Gastroesophageal sphincter (tissue), 4 donors: ENCODE measurements around the gene CDH23. TPM values are rescaled to one million over a fixed set of nuclear protein-coding genes. Genes with fewer than 3 reads are reported as not detected.

ENCODE experiments used
- ATAC-seq: fragments of 150-250 bp; one replicate; pipeline ENCODE4 v1.9.1; 2016; ENCODE audit warnings: mild to moderate bottlenecking, moderate library complexity
- H3K27ac ChIP-seq, 4 donors: fragments of 200-600 bp; sonication (generic) in 3 of 4; 1 replicate in 3 of 4; 2 replicates in 1 of 4; pipeline ENCODE4 v1.5.1; 2016 to 2019
- H3K27me3 ChIP-seq: fragments of 200-600 bp; sonication (generic); one replicate; pipeline ENCODE4 v1.5.1; 2019
- H3K36me3 ChIP-seq, 2 donors: fragments of 200-600 bp; sonication (generic); one replicate each; pipeline ENCODE4 v1.5.1; 2019; ENCODE audit warnings: control low read depth in 1 of 2
- H3K4me1 ChIP-seq, 3 donors: fragments of 200-600 bp; sonication (generic); 1 replicate in 2 of 3; 2 replicates in 1 of 3; pipeline ENCODE4 v1.5.1; 2016 to 2019; ENCODE audit warnings: control low read depth in 2 of 3
- H3K4me3 ChIP-seq, 2 donors: fragments of 200-600 bp; sonication (generic); one replicate each; pipeline ENCODE4 v1.5.1; 2019; ENCODE audit warnings: mild to moderate bottlenecking in 1 of 2, moderate library complexity in 1 of 2
- H3K9me3 ChIP-seq, 3 donors: fragments of 200-600 bp; sonication (generic); one replicate each; pipeline ENCODE4 v1.5.1; 2017 to 2019; ENCODE audit warnings: control low read depth in 2 of 3
- EP300 ChIP-seq: sonication (generic); formaldehyde crosslinking; IDR thresholded peaks from one replicate; pipeline ENCODE4 v1.6.1; 2017; ENCODE audit warnings: antibody characterized with exemption, mild to moderate bottlenecking
- POLR2A ChIP-seq, 2 donors: fragments of 450-650 bp; IDR thresholded peaks; one replicate each; pipeline ENCODE4 v1.6.1; 2017; ENCODE audit warnings: antibody characterized with exemption in 2 of 2, mild to moderate bottlenecking in 2 of 2, moderate library complexity in 1 of 2
- POLR2AphosphoS5 ChIP-seq: sonication (generic); formaldehyde crosslinking; IDR thresholded peaks from one replicate; pipeline ENCODE4 v1.6.1; 2017; ENCODE audit warnings: antibody characterized with exemption
- WGBS, 2 donors: methylation state at CpG; one replicate each; pipeline ENCODE4 v1.1.5; 2018; ENCODE audit warnings: low coverage in 1 of 2; 5-methylcytosine and 5-hydroxymethylcytosine counted together
- total RNA-seq, 4 donors: library from RNA; depleted of rRNA; stranded (reverse); fragments of >200 nt; gene quantifications; one replicate each; pipeline ENCODE4 v1.1.0, GENCODE V29; 2016
- TF ChIP-seq, protein P1 (sequence below), 4 experiments: fragments of 200-600 bp in 2 of 4; fragments of 450-650 bp in 2 of 4; sonication (generic) in 1 of 4; IDR thresholded peaks; one replicate each; pipeline ENCODE4 v1.5.1; 2017 to 2019; ENCODE audit warnings: antibody characterized with exemption in 4 of 4, mild to moderate bottlenecking in 2 of 4, moderate library complexity in 2 of 4

The CDH23 gene
- total RNA-seq, 4 donors from 2014 or later: 5.1 to 33.5 (median 16.2) TPM

DNA sequence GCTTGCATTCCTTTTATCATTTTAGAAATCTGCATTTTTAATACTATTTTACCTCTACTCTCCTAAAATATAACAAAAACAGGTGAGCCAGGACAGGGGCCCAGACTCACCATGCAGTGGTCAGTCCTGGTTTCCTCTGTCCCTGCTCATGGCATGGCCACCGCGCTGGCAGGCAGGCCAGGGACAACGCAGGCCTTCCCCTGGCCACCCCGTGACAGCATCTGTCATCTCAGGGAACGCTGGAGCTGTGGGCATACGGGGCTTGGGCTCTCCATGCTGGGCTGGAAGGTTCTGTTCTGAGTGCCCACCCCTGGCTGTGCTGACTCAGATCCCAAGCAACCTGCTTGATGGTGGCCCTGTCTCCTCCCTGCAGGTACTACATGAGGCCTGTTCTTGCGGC, 35.1 kb upstream of the CDH23 start:
- Histone ChIP-seq H3K36me3 (peaks cover 0 to 71% of the 10 kb centered on the region in 2 donors), H3K4me1 (peaks cover 0 to 3% (median 0%) of the 10 kb centered on the region in 3 donors), H3K27ac (no peak overlapping the region), H3K9me3 (no peaks in the 10 kb centered on the region), H3K4me3 (no peak overlapping the region), H3K27me3 (no peaks in the 10 kb centered on the region)
- no peak for ATAC-seq
- TF ChIP-seq EP300: no peak
- no peak for TF ChIP-seq POLR2AphosphoS5
- TF ChIP-seq, protein P1, sequence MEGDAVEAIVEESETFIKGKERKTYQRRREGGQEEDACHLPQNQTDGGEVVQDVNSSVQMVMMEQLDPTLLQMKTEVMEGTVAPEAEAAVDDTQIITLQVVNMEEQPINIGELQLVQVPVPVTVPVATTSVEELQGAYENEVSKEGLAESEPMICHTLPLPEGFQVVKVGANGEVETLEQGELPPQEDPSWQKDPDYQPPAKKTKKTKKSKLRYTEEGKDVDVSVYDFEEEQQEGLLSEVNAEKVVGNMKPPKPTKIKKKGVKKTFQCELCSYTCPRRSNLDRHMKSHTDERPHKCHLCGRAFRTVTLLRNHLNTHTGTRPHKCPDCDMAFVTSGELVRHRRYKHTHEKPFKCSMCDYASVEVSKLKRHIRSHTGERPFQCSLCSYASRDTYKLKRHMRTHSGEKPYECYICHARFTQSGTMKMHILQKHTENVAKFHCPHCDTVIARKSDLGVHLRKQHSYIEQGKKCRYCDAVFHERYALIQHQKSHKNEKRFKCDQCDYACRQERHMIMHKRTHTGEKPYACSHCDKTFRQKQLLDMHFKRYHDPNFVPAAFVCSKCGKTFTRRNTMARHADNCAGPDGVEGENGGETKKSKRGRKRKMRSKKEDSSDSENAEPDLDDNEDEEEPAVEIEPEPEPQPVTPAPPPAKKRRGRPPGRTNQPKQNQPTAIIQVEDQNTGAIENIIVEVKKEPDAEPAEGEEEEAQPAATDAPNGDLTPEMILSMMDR (IDR thresholded peaks at IDR 0.05): no peak
- TF ChIP-seq POLR2A (IDR thresholded peaks at IDR 0.05): no peak
- 100% methylated on average over 1 of the region's 7 CpGs; no CpG with 5 or more reads in 1 of the 2 donors for WGBS, 2 donors

DNA sequence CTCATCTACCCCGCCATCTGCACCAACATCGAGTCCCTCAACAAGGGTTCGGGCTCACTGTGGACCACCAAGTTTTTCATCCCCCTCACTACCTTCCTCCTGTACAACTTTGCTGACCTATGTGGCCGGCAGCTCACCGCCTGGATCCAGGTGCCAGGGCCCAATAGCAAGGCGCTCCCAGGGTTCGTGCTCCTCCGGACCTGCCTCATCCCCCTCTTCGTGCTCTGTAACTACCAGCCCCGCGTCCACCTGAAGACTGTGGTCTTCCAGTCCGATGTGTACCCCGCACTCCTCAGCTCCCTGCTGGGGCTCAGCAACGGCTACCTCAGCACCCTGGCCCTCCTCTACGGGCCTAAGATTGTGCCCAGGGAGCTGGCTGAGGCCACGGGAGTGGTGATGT, 34.6 kb upstream of the CDH23 start:
- no peaks in the 10 kb centered on the region for H3K27me3 ChIP-seq
- ATAC-seq: no peak
- H3K4me1 ChIP-seq: peaks cover 0 to 3% (median 0%) of the 10 kb centered on the region in 3 donors
- no peak overlapping the region for H3K27ac ChIP-seq
- no peak overlapping the region for H3K4me3 ChIP-seq
- TF ChIP-seq EP300: no peak
- TF ChIP-seq, protein P1 (IDR thresholded peaks at IDR 0.05): no peak
- no peak for TF ChIP-seq POLR2A (IDR thresholded peaks at IDR 0.05)
- no peak for TF ChIP-seq POLR2AphosphoS5
- peaks cover 0 to 66% of the 10 kb centered on the region in 2 donors for H3K36me3 ChIP-seq
- 95% methylated on average over 10 of the region's 16 CpGs; no CpG with 5 or more reads in 1 of the 2 donors for WGBS, 2 donors
- no peaks in the 10 kb centered on the region for H3K9me3 ChIP-seq

DNA sequence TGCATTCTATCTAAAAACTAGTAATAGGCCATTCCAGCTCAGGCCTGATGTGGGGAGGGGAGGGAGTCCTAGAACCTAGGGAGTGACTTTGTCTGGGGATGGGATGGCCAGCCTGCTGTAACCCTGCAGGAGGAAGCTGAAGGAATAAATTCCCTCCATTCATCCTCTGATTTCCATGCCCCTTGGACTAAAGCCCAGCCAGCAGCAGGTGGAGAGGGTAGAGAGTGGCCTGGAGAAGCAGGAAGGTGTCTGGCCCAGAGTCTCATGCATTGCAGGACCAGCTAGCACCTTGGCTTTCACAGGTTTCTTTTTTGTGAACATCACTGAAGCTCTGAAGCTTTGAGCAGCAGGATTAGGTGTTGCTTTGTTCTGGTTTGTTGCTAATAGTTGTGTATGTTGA, 32.8 kb upstream of the CDH23 start:
- Histone ChIP-seq H3K27ac (no peak overlapping the region), H3K9me3 (no peaks in the 10 kb centered on the region), H3K4me1 (no peaks in the 10 kb centered on the region), H3K4me3 (no peak overlapping the region), H3K36me3 (peaks cover 0 to 48% of the 10 kb centered on the region in 2 donors), H3K27me3 (no peaks in the 10 kb centered on the region)
- ATAC-seq: no peak
- TF ChIP-seq EP300 (no peak), POLR2A (IDR thresholded peaks at IDR 0.05) (no peak), POLR2AphosphoS5 (no peak)
- TF ChIP-seq, protein P1 (IDR thresholded peaks at IDR 0.05): no peak

DNA sequence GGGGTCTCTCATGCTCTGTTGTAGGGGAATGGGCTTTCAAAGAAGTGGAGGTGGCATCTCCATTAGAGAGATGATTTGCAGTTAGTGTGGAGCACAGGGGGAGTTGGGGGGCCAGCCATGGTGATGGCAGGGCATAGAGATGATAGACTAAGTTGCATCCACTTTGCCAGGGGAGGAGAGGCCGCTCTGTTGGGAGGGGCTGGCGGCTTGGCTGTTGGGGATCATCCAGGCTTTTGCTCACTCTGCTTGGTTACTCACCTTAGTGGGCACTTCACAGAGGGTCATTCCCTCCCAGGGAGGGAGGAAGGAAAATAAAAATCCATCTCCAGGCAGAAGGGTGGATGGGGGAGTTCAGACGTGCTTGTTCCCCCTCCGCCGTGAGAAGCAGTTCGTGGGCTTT, 31.4 kb upstream of the CDH23 start:
- no peaks in the 10 kb centered on the region for H3K4me1 ChIP-seq
- H3K9me3 ChIP-seq: no peaks in the 10 kb centered on the region
- WGBS, 2 donors: 100% methylated on average over 2 of the region's 6 CpGs; no CpG with 5 or more reads in 1 of the 2 donors
- ATAC-seq: no peak
- TF ChIP-seq POLR2AphosphoS5 (no peak), EP300 (no peak), POLR2A (IDR thresholded peaks at IDR 0.05) (no peak)
- TF ChIP-seq, protein P1 (IDR thresholded peaks at IDR 0.05): no peak
- H3K36me3 ChIP-seq: peaks cover 0 to 33% of the 10 kb centered on the region in 2 donors
- no peak overlapping the region for H3K27ac ChIP-seq
- no peak overlapping the region for H3K4me3 ChIP-seq
- peaks cover 6% of the 10 kb centered on the region for H3K27me3 ChIP-seq

DNA sequence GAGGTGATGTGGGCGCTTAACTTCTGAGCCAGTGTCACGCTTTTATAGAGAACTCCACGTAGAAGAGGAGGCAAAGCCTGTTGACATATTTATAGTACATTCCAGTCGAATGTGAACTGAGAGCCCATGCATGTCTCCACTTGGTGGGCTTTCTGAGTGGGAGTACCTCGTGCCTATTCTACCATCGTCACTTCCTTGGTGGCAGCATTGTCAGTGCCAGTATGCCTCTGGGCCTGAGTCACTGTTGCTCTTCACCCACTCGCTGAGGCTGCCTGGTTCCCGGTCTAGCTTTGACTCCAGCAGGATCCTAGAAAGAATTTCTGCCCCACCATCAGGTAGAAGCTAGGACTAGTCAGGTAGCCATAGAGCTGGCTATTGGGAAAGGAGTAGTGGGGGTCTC, 30.0 kb upstream of the CDH23 start:
- H3K9me3 ChIP-seq: no peaks in the 10 kb centered on the region
- no peak overlapping the region for H3K4me3 ChIP-seq
- ATAC-seq: no peak
- TF ChIP-seq, protein P1 (IDR thresholded peaks at IDR 0.05): no peak
- TF ChIP-seq POLR2A (IDR thresholded peaks at IDR 0.05): no peak
- TF ChIP-seq EP300: no peak
- no peak for TF ChIP-seq POLR2AphosphoS5
- H3K27ac ChIP-seq: no peak overlapping the region
- H3K36me3 ChIP-seq: peaks cover 0 to 24% of the 10 kb centered on the region in 2 donors
- 81 to 91% methylated on average over 5 to 8 of the region's 8 CpGs for WGBS, 2 donors
- H3K27me3 ChIP-seq: peaks cover 6% of the 10 kb centered on the region
- H3K4me1 ChIP-seq: no peaks in the 10 kb centered on the region
